ENCODE measurements around the gene PLXNA1.

Gene PLXNA1

DNA sequence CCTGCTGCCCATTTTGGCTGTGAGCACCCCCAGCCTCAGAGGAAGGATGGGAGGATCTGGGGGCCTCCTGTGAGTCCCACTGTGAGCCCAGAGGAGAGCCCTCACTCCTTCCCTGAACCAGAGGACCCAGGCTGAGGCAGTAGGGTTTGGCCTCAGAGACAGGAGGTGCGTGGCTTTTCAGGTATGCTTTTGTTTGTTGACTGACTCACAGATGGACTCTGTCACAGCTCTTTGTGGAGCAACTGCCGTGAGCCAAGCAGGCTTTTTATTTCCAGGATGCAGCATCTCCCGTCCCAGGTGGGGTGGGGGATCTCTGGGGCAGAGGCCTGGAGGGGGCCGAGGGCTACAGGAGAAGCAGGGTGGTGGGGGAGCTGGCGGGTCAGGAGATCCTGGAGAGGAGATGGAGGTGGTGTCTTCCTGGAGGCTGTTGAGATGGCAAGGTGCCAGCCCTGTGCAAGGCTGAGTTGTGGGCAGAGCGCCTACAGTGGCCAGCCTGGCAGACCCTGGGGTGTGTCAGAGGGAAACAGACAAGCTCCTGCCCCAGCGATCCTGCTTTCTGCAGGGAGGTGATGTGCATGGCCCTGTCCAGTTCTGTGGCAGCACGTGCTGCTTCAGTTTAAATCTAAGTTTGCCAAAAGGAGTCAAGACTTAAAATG is 24.0 kb downstream of the PLXNA1 start:
- no peak for ATAC-seq
- TF ChIP-seq ZFP30 (CRISPR knock-in tag; IDR thresholded peaks at IDR 0.05) (no peak), PPARA (CRISPR knock-in tag; IDR thresholded peaks at IDR 0.05; ENCODE audit: borderline replicate concordance) (no peak), ARNTL (CRISPR knock-in tag; IDR thresholded peaks at IDR 0.05; ENCODE audit: borderline replicate concordance, low read depth) (no peak), SNAI2 (CRISPR knock-in tag; IDR thresholded peaks at IDR 0.05) (no peak), ZNF8 (CRISPR knock-in tag; IDR thresholded peaks at IDR 0.05) (no peak), TCF4 (CRISPR knock-in tag; IDR thresholded peaks at IDR 0.05; ENCODE audit: borderline replicate concordance) (no peak), CREB5 (CRISPR knock-in tag; IDR thresholded peaks at IDR 0.05; ENCODE audit: low read depth) (no peak), BACH2 (CRISPR knock-in tag; IDR thresholded peaks at IDR 0.05; ENCODE audit: borderline replicate concordance) (no peak), GLIS3 (CRISPR knock-in tag; IDR thresholded peaks at IDR 0.05) (no peak), ZFP3 (CRISPR knock-in tag; IDR thresholded peaks at IDR 0.05) (no peak), CSDC2 (CRISPR knock-in tag; IDR thresholded peaks at IDR 0.05) (no peak), TOX (CRISPR knock-in tag; IDR thresholded peaks at IDR 0.05; ENCODE audit: borderline replicate concordance) (no peak), ISL1 (CRISPR knock-in tag; IDR thresholded peaks at IDR 0.05) (no peak)
- TF ChIP-seq, protein P1, sequence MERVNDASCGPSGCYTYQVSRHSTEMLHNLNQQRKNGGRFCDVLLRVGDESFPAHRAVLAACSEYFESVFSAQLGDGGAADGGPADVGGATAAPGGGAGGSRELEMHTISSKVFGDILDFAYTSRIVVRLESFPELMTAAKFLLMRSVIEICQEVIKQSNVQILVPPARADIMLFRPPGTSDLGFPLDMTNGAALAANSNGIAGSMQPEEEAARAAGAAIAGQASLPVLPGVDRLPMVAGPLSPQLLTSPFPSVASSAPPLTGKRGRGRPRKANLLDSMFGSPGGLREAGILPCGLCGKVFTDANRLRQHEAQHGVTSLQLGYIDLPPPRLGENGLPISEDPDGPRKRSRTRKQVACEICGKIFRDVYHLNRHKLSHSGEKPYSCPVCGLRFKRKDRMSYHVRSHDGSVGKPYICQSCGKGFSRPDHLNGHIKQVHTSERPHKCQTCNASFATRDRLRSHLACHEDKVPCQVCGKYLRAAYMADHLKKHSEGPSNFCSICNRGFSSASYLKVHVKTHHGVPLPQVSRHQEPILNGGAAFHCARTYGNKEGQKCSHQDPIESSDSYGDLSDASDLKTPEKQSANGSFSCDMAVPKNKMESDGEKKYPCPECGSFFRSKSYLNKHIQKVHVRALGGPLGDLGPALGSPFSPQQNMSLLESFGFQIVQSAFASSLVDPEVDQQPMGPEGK (CRISPR knock-in tag; IDR thresholded peaks at IDR 0.05; ENCODE audit: borderline replicate concordance), result no peak

- no peak for ATAC-seq
These were observed 25.3 kb downstream of the PLXNA1 start for GRCh38 chr3:127008236-127008635.

DNA sequence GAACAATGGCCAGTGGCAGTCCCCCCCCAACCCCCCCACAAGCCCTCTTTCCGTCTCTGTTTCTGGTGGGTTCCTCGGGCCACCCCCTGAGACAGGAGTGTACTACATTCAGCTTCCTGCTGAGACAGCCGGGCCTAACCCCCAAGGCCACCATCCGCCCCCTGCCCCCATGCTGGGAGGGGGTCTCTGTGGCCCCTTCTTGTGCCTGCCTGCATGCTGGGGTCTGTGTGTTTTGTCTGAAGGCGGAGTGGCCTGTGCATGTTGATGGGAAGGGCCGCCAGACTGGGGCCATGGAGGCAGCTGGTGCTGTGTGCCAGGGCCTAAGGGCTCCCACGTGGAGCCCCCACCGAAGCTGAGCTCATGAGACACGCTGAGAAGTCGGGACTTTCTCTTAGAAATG is 26.6 kb downstream of the PLXNA1 start:
- no peak for ATAC-seq

More at GRCh38 chr3:127008236-127008635, 25.3 kb downstream of the PLXNA1 start:
- no peak for TF ChIP-seq ZNF565 (CRISPR knock-in tag; conservative IDR thresholded peaks at IDR 0.05; ENCODE audit: low read depth)
- TF ChIP-seq ZNF70 (CRISPR knock-in tag; IDR thresholded peaks at IDR 0.05), result no peak
- no peak for TF ChIP-seq ARNTL (CRISPR knock-in tag; IDR thresholded peaks at IDR 0.05; ENCODE audit: borderline replicate concordance, low read depth)
- TF ChIP-seq ZC3H10 (CRISPR knock-in tag; IDR thresholded peaks at IDR 0.05), result no peak
- TF ChIP-seq PPARA (CRISPR knock-in tag; IDR thresholded peaks at IDR 0.05; ENCODE audit: borderline replicate concordance), result no peak
- TF ChIP-seq POU6F1 (CRISPR knock-in tag; IDR thresholded peaks at IDR 0.05; ENCODE audit: borderline replicate concordance, low read depth), result no peak
- TF ChIP-seq, protein P2, sequence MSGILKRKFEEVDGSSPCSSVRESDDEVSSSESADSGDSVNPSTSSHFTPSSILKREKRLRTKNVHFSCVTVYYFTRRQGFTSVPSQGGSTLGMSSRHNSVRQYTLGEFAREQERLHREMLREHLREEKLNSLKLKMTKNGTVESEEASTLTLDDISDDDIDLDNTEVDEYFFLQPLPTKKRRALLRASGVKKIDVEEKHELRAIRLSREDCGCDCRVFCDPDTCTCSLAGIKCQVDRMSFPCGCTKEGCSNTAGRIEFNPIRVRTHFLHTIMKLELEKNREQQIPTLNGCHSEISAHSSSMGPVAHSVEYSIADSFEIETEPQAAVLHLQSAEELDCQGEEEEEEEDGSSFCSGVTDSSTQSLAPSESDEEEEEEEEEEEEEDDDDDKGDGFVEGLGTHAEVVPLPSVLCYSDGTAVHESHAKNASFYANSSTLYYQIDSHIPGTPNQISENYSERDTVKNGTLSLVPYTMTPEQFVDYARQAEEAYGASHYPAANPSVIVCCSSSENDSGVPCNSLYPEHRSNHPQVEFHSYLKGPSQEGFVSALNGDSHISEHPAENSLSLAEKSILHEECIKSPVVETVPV (CRISPR knock-in tag; IDR thresholded peaks at IDR 0.05), result no peak
- no peak for TF ChIP-seq ISL1 (CRISPR knock-in tag; IDR thresholded peaks at IDR 0.05)
- no peak for TF ChIP-seq ZFP30 (CRISPR knock-in tag; IDR thresholded peaks at IDR 0.05)
- no peak for TF ChIP-seq OSR1 (CRISPR knock-in tag; IDR thresholded peaks at IDR 0.05)
- TF ChIP-seq CSDC2 (CRISPR knock-in tag; IDR thresholded peaks at IDR 0.05), result no peak
- no peak for TF ChIP-seq ESRRG (CRISPR knock-in tag; IDR thresholded peaks at IDR 0.05)

More for the DNA sequence above, 26.6 kb downstream of the PLXNA1 start:
- TF ChIP-seq ZFP3 (CRISPR knock-in tag; IDR thresholded peaks at IDR 0.05) (no peak), CREB5 (CRISPR knock-in tag; IDR thresholded peaks at IDR 0.05; ENCODE audit: low read depth) (no peak), BACH2 (CRISPR knock-in tag; IDR thresholded peaks at IDR 0.05; ENCODE audit: borderline replicate concordance) (no peak), SNAI2 (CRISPR knock-in tag; IDR thresholded peaks at IDR 0.05) (no peak), ESRRG (CRISPR knock-in tag; IDR thresholded peaks at IDR 0.05) (no peak), ZNF8 (CRISPR knock-in tag; IDR thresholded peaks at IDR 0.05) (no peak), GLIS3 (CRISPR knock-in tag; IDR thresholded peaks at IDR 0.05) (no peak), RARB (CRISPR knock-in tag; IDR thresholded peaks at IDR 0.05) (no peak)
- TF ChIP-seq, protein P2 (CRISPR knock-in tag; IDR thresholded peaks at IDR 0.05), result no peak
